Ascending aorta (tissue), 2 donors: Measurements from ENCODE around the gene POLQ. TPM values are rescaled to one million over a fixed set of nuclear protein-coding genes. Genes with fewer than 3 reads are reported as not detected.
"Not testable (repeated sequence)": the region's sequence is repeated elsewhere in the genome, so short reads cannot be mapped to it uniquely, and the experiment has no call there.

ENCODE experiments used
- DNase-seq, 2 donors: peaks; one replicate each; pipeline ENCODE4 v3.0.0-alpha.2; 2019; ENCODE audit warnings: low spot score in 2 of 2
- H3K27ac ChIP-seq, 2 donors: fragments of 200-600 bp; sonication (generic); one replicate each; pipeline ENCODE4 v1.5.1; 2016 to 2017; ENCODE audit warnings: mild to moderate bottlenecking in 1 of 2
- H3K27me3 ChIP-seq: fragments of 200-600 bp; sonication (generic); one replicate; pipeline ENCODE4 v1.5.1; 2017
- H3K36me3 ChIP-seq, 2 donors: fragments of 200-600 bp; sonication (generic); one replicate each; pipeline ENCODE4 v1.5.1; 2016
- H3K4me1 ChIP-seq, 2 donors: fragments of 200-600 bp; sonication (generic); one replicate each; pipeline ENCODE4 v1.5.1; 2016 to 2017; ENCODE audit warnings: mild to moderate bottlenecking in 1 of 2
- H3K4me3 ChIP-seq, 2 donors: fragments of 200-600 bp; sonication (generic); one replicate each; pipeline ENCODE4 v1.5.1; 2016 to 2017; ENCODE audit warnings: mild to moderate bottlenecking in 1 of 2
- H3K9me3 ChIP-seq, 2 donors: fragments of 200-600 bp; sonication (generic); one replicate each; pipeline ENCODE4 v1.5.1; 2016
- CTCF ChIP-seq, 3 experiments: fragments of 200-600 bp in 2 of 3; fragments of 450-650 bp in 1 of 3; sonication (generic) in 2 of 3; IDR thresholded peaks; one replicate each; pipeline ENCODE4 v1.5.1; 2016 to 2019; ENCODE audit warnings: antibody characterized with exemption in 3 of 3, mild to moderate bottlenecking in 1 of 3, moderate library complexity in 1 of 3
- intact Hi-C: fragments of 100-400 bp; cut with DNase I; formaldehyde crosslinking; loops from one replicate; pipeline ENCODE4 v1.15.1; 2023
- total RNA-seq: library from RNA; depleted of rRNA; stranded (reverse); fragments of >200 nt; gene quantifications from one replicate; pipeline ENCODE4 v1.1.0, GENCODE V29; 2016

Gene POLQ
- total RNA-seq, 1 donor from 2014 or later, result not detected

- H3K4me3 ChIP-seq, result no peak overlapping the region
- no peaks in the 10 kb centered on the region for H3K36me3 ChIP-seq
- TF ChIP-seq CTCF (IDR thresholded peaks at IDR 0.05), result no peak
- no peaks in the 10 kb centered on the region for H3K9me3 ChIP-seq
- no peaks in the 10 kb centered on the region for H3K4me1 ChIP-seq
- DNase-seq, result no peak
- H3K27ac ChIP-seq, result no peak overlapping the region
- no peaks in the 10 kb centered on the region for H3K27me3 ChIP-seq
- intact Hi-C loops, result no loop called here
Observed at GRCh38 chr3:121424549-121424948, 121.2 kb downstream of the POLQ start.

- H3K9me3 ChIP-seq, result no peaks in the 10 kb centered on the region
- H3K36me3 ChIP-seq, result no peaks in the 10 kb centered on the region
- H3K27me3 ChIP-seq, result no peaks in the 10 kb centered on the region
- no peaks in the 10 kb centered on the region for H3K4me1 ChIP-seq
- no peak for TF ChIP-seq CTCF (IDR thresholded peaks at IDR 0.05)
- intact Hi-C loops, result no loop called here
- no peak overlapping the region for H3K4me3 ChIP-seq
- no peak overlapping the region for H3K27ac ChIP-seq
- no peak for DNase-seq
Observed at GRCh38 chr3:121418182-121418581, 127.6 kb downstream of the POLQ start.

DNA sequence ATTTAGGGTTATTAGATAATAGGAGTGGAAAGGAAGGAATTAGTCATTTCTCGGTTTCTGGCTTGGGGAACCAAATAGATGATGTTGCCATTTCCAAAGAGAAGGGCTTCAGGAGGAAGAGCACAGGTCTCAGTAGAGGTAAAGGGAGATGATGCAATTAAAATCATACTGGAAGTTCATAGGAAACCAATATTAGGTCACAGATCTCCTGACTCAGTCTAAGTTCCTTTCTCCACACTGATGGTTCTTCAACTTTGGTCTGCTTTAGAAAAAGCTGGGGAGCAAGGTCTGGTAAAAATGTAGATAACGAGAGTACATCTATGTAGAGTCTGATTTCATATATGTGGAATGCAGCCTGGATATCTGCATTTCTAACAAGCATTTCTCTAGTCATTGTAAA, 130.9 kb downstream of the POLQ start:
- Histone ChIP-seq H3K4me3 (no peak overlapping the region), H3K27me3 (no peaks in the 10 kb centered on the region), H3K27ac (no peak overlapping the region), H3K9me3 (no peaks in the 10 kb centered on the region), H3K36me3 (no peaks in the 10 kb centered on the region), H3K4me1 (no peaks in the 10 kb centered on the region)
- no peak for DNase-seq
- intact Hi-C loops, result no loop called here
- TF ChIP-seq CTCF (IDR thresholded peaks at IDR 0.05), result no peak

- H3K9me3 ChIP-seq, result no peaks in the 10 kb centered on the region
- intact Hi-C loops, result no loop called here
- no peak for DNase-seq
- no peaks in the 10 kb centered on the region for H3K4me1 ChIP-seq
- no peak for TF ChIP-seq CTCF (IDR thresholded peaks at IDR 0.05)
- no peaks in the 10 kb centered on the region for H3K27me3 ChIP-seq
- no peaks in the 10 kb centered on the region for H3K36me3 ChIP-seq
- H3K4me3 ChIP-seq, result no peak overlapping the region
- no peak overlapping the region for H3K27ac ChIP-seq
Observed at GRCh38 chr3:121411523-121411922, 134.3 kb downstream of the POLQ start.

DNA sequence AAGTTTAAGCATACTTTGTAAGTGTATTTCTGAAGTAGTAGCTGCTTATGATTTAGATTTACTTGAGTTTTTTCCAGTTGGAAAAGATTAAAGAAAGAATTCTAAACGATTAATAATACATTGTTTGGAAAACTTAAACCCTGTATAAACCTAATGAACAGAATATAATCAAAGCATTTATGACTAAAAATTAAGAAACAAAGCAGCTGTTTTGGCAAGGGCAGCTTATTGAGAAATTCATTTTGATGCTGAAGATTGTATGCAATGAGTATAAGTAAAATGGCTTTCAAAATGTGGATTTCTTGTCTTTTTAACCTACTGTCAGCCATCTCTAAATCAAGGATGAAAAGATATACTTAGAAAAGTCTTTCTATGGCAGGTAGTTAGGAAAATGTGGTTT, 140.2 kb downstream of the POLQ start:
- no peaks in the 10 kb centered on the region for H3K4me1 ChIP-seq
- H3K4me3 ChIP-seq, result no peak overlapping the region
- no peak overlapping the region for H3K27ac ChIP-seq
- H3K36me3 ChIP-seq, result no peaks in the 10 kb centered on the region
- intact Hi-C loops, result no loop called here
- no peak for DNase-seq
- no peaks in the 10 kb centered on the region for H3K27me3 ChIP-seq
- H3K9me3 ChIP-seq, result no peaks in the 10 kb centered on the region
- no peak for TF ChIP-seq CTCF (IDR thresholded peaks at IDR 0.05)

GRCh38 chr3:121399820-121400219, 146.0 kb downstream of the POLQ start:
- H3K9me3 ChIP-seq, result no peaks in the 10 kb centered on the region
- intact Hi-C loops, result no loop called here
- H3K27ac ChIP-seq, result no peak overlapping the region
- H3K4me3 ChIP-seq, result no peak overlapping the region
- DNase-seq, result no peak
- no peaks in the 10 kb centered on the region for H3K36me3 ChIP-seq
- H3K4me1 ChIP-seq, result no peaks in the 10 kb centered on the region
- H3K27me3 ChIP-seq, result no peaks in the 10 kb centered on the region
- TF ChIP-seq CTCF (IDR thresholded peaks at IDR 0.05), result no peak

DNA sequence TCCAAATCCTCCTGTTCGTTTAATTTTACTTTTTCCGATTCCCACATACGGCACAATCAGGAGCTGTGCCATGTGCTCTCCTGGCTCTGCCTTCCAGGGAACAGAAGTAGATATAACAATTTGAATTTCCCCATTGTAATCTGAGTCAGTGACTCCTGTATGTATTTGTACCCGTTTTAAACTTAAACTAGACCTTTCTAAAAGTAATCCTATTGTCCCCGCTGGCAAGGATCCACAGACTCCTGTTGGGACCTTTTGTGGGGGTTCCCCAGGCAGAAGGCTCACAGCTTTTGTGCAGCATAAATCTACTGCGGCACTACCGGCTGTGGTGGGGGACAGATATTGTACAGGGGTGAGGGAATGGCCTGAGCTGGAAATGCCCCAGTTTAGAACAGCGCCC, 147.7 kb downstream of the POLQ start:
- intact Hi-C loops, H3K4me1 ChIP-seq, H3K27ac ChIP-seq, H3K36me3 ChIP-seq, H3K27me3 ChIP-seq, H3K4me3 ChIP-seq, DNase-seq, H3K9me3 ChIP-seq: not testable (repeated sequence)

GRCh38 chr3:121395967-121396366, 149.8 kb downstream of the POLQ start:
- H3K27me3 ChIP-seq, H3K27ac ChIP-seq, DNase-seq, H3K4me1 ChIP-seq, H3K36me3 ChIP-seq, H3K4me3 ChIP-seq, intact Hi-C loops, H3K9me3 ChIP-seq: not testable (repeated sequence)

- H3K4me3 ChIP-seq, H3K27me3 ChIP-seq, H3K27ac ChIP-seq, H3K4me1 ChIP-seq, intact Hi-C loops, H3K9me3 ChIP-seq, DNase-seq, H3K36me3 ChIP-seq: not testable (repeated sequence)
Observed at GRCh38 chr3:121388308-121388707, 157.5 kb downstream of the POLQ start.
